ENCODE measurements around the gene PERCC1. TPM values are rescaled to one million over a fixed set of nuclear protein-coding genes. Genes with fewer than 3 reads are reported as not detected.

Gene PERCC1
- total and polyA plus RNA-seq, 2 of the 4 experiments (the other 2 are of a cell fraction), result not detected

DNA sequence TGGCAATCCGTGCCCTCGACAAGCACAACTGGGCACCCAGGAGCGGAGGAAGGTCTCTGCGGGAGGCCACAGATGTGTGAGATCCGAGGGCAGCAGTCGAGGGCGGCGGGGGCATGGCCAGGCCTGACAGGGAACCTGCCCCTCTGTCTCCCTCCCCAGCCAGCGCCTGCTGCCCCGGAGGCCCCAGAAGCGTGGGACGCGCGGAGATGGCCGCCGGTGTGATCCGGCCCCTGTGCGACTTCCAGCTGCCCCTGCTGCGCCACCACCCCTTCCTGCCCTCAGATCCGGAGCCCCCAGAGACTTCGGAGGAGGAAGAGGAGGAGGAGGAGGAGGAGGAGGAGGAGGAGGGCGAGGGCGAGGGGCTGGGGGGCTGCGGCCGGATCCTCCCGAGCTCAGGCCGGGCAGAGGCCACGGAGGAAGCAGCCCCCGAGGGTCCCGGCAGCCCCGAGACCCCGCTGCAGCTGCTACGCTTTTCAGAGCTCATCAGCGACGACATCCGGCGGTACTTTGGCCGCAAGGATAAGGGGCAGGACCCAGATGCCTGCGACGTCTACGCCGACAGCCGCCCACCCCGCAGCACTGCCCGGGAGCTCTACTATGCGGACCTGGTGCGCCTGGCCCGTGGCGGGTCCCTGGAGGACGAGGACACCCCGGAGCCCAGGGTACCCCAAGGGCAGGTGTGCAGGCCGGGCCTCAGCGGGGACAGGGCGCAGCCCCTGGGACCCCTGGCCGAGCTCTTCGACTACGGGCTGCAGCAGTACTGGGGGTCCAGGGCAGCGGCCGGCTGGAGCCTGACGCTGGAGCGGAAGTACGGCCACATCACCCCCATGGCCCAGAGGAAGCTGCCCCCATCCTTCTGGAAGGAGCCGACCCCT, 1.7 kb downstream of the PERCC1 start:
- WGBS, 2 experiments (ENCODE audit: extremely low coverage in 2 of 2, insufficient read length in 1 of 2), result 83% methylated on average over 30 of the region's 63 CpGs; no CpG with 5 or more reads in 1 of the 2 experiments
- BruUV-seq (replicated peaks), result no TSS peak

More for the DNA sequence above, 1.7 kb downstream of the PERCC1 start:
- Histone ChIP-seq H3K36me3 (ENCODE audit: control insufficient read depth, insufficient read depth, low read length) (no peaks in the 10 kb centered on the region), H2BK20ac (ENCODE audit: low read depth, low read length) (no peak overlapping the region), H3K27ac (ENCODE audit: insufficient read depth, low read length) (no peak overlapping the region), H4K91ac (ENCODE audit: insufficient read depth, low read depth, low read length) (no peak overlapping the region), H3K4me1 (ENCODE audit: control insufficient read depth, insufficient read depth, low read length) (no peaks in the 10 kb centered on the region), H3K4me3 (ENCODE audit: insufficient read depth, low read depth, low read length) (no peak overlapping the region), H3K27me3 (ENCODE audit: control insufficient read depth, insufficient read depth, low read length) (peaks cover 10% of the 10 kb centered on the region; the same call in 1 of the 2 replicates), H3K4me2 (ENCODE audit: low read depth, low read length) (no peak overlapping the region), H3K4ac (ENCODE audit: low read depth, low read length) (no peak overlapping the region), H2AK5ac (ENCODE audit: low read depth, low read length) (no peak overlapping the region), H4K20me1 (ENCODE audit: insufficient read depth, low read length) (no peaks in the 10 kb centered on the region), H2BK120ac (ENCODE audit: low read depth, low read length) (no peak overlapping the region), H3K9me1 (ENCODE audit: insufficient read depth, low read length) (no peaks in the 10 kb centered on the region), H3K23ac (ENCODE audit: low read depth, low read length) (no peak overlapping the region), H4K5ac (ENCODE audit: low read depth, low read length) (no peak overlapping the region), H4K8ac (ENCODE audit: low read depth in 2 of 2, low read length in 2 of 2) (no peak overlapping the region), H3K9me3 (ENCODE audit: control insufficient read depth, insufficient read depth, low read length) (no peaks in the 10 kb centered on the region), H2BK15ac (ENCODE audit: low read depth, low read length) (no peak overlapping the region), H3K14ac (replicated peaks; ENCODE audit: low read depth, low read length) (no peak overlapping the region), H3K18ac (ENCODE audit: low read depth, low read length) (no peak overlapping the region), H2AK9ac (replicated peaks; ENCODE audit: low read depth, low read length, poor library complexity) (no peak overlapping the region), H3K79me1 (ENCODE audit: low read depth in 1 of 2, low read length in 2 of 2) (no peaks in the 10 kb centered on the region), H3K56ac (ENCODE audit: extremely low read depth, insufficient read depth, low read length) (no peak overlapping the region), H3K9ac (ENCODE audit: low read depth, low read length) (no peak overlapping the region), H2AFZ (replicated peaks; ENCODE audit: low read length, poor library complexity) (no peak overlapping the region), H2BK5ac (ENCODE audit: low read depth, low read length, poor library complexity, severe bottlenecking) (no peak overlapping the region)
- no peak for DNase-seq
- no peak for ATAC-seq (ENCODE audit: low read depth)
- intact Hi-C loops (cut with micrococcal nuclease), result no loop called here
- in situ Hi-C loops (cut with MboI; ENCODE audit: low sequenced_read_pairs), result no loop called here
- no peak for TF ChIP-seq CEBPB (IDR thresholded peaks at IDR 0.05; ENCODE audit: low read depth, low read length)
- TF ChIP-seq, protein P1, sequence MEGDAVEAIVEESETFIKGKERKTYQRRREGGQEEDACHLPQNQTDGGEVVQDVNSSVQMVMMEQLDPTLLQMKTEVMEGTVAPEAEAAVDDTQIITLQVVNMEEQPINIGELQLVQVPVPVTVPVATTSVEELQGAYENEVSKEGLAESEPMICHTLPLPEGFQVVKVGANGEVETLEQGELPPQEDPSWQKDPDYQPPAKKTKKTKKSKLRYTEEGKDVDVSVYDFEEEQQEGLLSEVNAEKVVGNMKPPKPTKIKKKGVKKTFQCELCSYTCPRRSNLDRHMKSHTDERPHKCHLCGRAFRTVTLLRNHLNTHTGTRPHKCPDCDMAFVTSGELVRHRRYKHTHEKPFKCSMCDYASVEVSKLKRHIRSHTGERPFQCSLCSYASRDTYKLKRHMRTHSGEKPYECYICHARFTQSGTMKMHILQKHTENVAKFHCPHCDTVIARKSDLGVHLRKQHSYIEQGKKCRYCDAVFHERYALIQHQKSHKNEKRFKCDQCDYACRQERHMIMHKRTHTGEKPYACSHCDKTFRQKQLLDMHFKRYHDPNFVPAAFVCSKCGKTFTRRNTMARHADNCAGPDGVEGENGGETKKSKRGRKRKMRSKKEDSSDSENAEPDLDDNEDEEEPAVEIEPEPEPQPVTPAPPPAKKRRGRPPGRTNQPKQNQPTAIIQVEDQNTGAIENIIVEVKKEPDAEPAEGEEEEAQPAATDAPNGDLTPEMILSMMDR (conservative IDR thresholded peaks at IDR 0.05; ENCODE audit: low read depth, low read length), result no peak
- no peak for TF ChIP-seq SMC3 (IDR thresholded peaks at IDR 0.05; ENCODE audit: low read depth, low read length)
- dilution Hi-C loops (cut with HindIII; ENCODE audit: low sequenced_read_pairs, unreplicated experiment), result no loop called here
- ChIA-PET POLR2A (ENCODE audit: unreplicated experiment) (no interaction called here), CTCF (no interaction called here)

Data from IMR-90 (cell line).